Heart right ventricle (tissue), 16 donors: ENCODE measurements around the gene MAP3K20. TPM values are rescaled to one million over a fixed set of nuclear protein-coding genes. Genes with fewer than 3 reads are reported as not detected.

Experiments used
- ATAC-seq, 8 donors: fragments of 200-7000 bp; cut with Tn5 transposase; one replicate each; pipeline ENCODE4 v1.9.1; 2020; ENCODE audit warnings: mild to moderate bottlenecking in 8 of 8, moderate library complexity in 8 of 8, moderate number of reproducible peaks in 1 of 8
- DNase-seq, 2 donors: peaks; one replicate each; pipeline ENCODE4 v3.0.0-alpha.2; 2020
- H3K27ac ChIP-seq, 10 donors: fragments of 200-600 bp; sonication (generic) in 2 of 10; one replicate each; pipeline versions ENCODE4 v1.5.0 to v1.8.0; 2020 to 2022; ENCODE audit warnings: mild to moderate bottlenecking in 3 of 10
- H3K27me3 ChIP-seq, 7 donors: fragments of 200-600 bp; one replicate each; pipeline ENCODE4 v1.8.0; 2021 to 2022; ENCODE audit warnings: mild to moderate bottlenecking in 2 of 7
- H3K36me3 ChIP-seq, 9 donors: fragments of 200-600 bp; sonication (generic) in 1 of 9; one replicate each; pipeline versions ENCODE4 v1.5.0 to v1.8.0; 2020 to 2022; ENCODE audit warnings: mild to moderate bottlenecking in 2 of 9
- H3K4me1 ChIP-seq, 9 donors: fragments of 200-600 bp; sonication (generic) in 1 of 9; one replicate each; pipeline versions ENCODE4 v1.5.0 to v1.8.0; 2020 to 2022; ENCODE audit warnings: mild to moderate bottlenecking in 4 of 9
- H3K4me3 ChIP-seq, 10 donors: fragments of 200-600 bp; sonication (generic) in 2 of 10; one replicate each; pipeline versions ENCODE4 v1.5.0 to v1.8.0; 2020 to 2022; ENCODE audit warnings: mild to moderate bottlenecking in 7 of 10, moderate library complexity in 2 of 10
- H3K9me3 ChIP-seq, 11 donors: fragments of 200-600 bp in 10 of 11; sonication (generic) in 2 of 11; one replicate each; pipeline versions ENCODE4 v1.5.0 to v1.8.0; 2013 to 2022; ENCODE audit warnings: mild to moderate bottlenecking in 2 of 11, control low read depth in 1 of 11, moderate library complexity in 1 of 11
- WGBS, 2 donors: extraction: QIAGEN DNeasy Blood & Tissue Kit; methylation state at CpG; one replicate each; pipeline ENCODE4 v1.1.7; 2013; ENCODE audit warnings: inconsistent platforms in 1 of 2; 5-methylcytosine and 5-hydroxymethylcytosine counted together
- intact Hi-C, 10 donors: fragments of 100-400 bp; cut with DNase I; formaldehyde crosslinking; loops; one replicate each; pipeline versions ENCODE4 v1.11.1 to v1.14.2; 2022
- polyA plus RNA-seq, 2 donors: library from polyadenylated mRNA; stranded (reverse); fragments of 200-250 nt; gene quantifications; one replicate each; pipeline ENCODE4 v1.2.3, GENCODE V29; 2013
- total RNA-seq, 10 donors: library from RNA; stranded (reverse); fragmentation: NEBNext Ultra II Directional in 3 of 10; extraction: Animal tissue kit (Norgen Biotek cat#: 25700) in 3 of 10; gene quantifications; one replicate each; pipeline versions ENCODE4 v1.2.1 to v1.2.4, GENCODE V29; 2021 to 2023
- TF ChIP-seq, protein P1 (sequence below), 9 donors: fragments of 200-600 bp; sonication (generic) in 2 of 9; IDR thresholded peaks; one replicate each; pipeline versions ENCODE4 v1.5.0 to v1.8.0; 2021 to 2022; ENCODE audit warnings: antibody characterized with exemption in 9 of 9, mild to moderate bottlenecking in 5 of 9, moderate library complexity in 1 of 9
- donor health status: Arrhythmogenic right ventricular cardiomyopathy.
- donor health status: ischemic (EF 13 %, LVEDD 7.1; RV severe dilation, severe dysfunction).
- donor health status: healthy with polysubstance abuse.
- donor health status: DM: no; HTN: yes; CAD: no.
- donor health status: DM: no; HTN: no; CAD: no.
- donor health status: ischemic (EF 25% LVEDD 6.9; RV normal size, moderate dysfunction).
- donor health status: ischemic (EF 25% LVEDD 5.7; RV mildly dilated, moderate dysfunction).
- donor health status: healthy.
- donor health status: DM: yes; HTN: yes; CAD: no.
- donor health status: Ischemic cardiomyopathy.
- donor health status: ischemic (EF 35%, LVEDD 5.7; RV mildly dilated, moderate dysfunction).
- donor health status: nonischemic (EF 11% LVEDD 7.7; RV severe dilation, severe dysfunction).
- donor health status: DM: yes; HTN: yes; CAD: no.
- donor health status: PGD.
- donor health status: ischemic (EF 29% LVEDD 5.4; RV normal size, mild dysfunction).
- donor health status: nonischemic (EF 23%, LVEDD 6.1; RV moderate dilation, normal function).

MAP3K20 gene
- total and polyA plus RNA-seq, 12 donors, result 63.2 to 560 (median 420) TPM

DNA sequence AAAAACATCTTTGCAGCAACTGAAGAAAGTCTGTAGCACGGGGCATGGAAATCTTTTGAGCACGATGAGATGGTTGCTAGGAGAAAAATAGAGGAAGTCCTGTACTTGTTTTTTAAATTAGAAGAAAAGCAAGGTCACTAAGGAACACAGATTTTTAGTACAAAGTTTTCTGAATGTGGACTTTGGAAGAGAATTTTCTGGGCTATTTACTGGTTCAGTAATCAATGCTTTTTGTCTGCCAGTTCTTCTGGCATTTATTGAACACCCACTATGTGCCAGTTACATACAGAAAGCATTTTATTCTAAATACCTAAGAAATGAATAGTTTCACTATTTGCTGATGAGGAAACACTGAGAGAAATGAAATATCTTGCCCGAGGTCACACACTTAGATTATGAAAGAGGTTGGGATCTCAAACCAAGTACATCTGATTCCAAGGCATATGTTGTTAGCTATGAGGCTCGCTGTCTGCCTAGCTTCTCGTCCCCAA is 15.6 kb upstream of the MAP3K20 start:
- ATAC-seq, result peak in 3 of 8 donors; percentile 31 to 53 (median 38)
- H3K4me3 ChIP-seq, result no peak overlapping the region

DNA sequence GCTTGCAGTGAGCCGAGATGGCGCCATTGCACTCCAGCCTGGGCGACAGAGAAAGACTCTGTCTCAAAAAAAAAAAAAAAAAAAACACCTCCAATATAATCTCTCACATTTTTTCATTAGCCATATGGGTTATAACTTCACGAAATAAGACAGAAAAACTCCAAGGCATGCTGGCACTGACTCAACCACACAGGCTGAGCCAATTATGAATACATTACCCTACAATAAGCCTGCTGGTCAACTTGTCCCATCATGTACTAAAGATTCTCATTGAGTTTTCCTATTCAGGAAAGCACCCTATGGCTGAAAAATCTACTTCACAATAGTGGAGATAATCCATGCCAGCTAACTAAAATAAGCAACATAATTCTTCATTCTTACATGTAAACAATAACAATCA is 12.8 kb upstream of the MAP3K20 start:
- DNase-seq, result no peak
- ATAC-seq, result no peak
- TF ChIP-seq, protein P1, sequence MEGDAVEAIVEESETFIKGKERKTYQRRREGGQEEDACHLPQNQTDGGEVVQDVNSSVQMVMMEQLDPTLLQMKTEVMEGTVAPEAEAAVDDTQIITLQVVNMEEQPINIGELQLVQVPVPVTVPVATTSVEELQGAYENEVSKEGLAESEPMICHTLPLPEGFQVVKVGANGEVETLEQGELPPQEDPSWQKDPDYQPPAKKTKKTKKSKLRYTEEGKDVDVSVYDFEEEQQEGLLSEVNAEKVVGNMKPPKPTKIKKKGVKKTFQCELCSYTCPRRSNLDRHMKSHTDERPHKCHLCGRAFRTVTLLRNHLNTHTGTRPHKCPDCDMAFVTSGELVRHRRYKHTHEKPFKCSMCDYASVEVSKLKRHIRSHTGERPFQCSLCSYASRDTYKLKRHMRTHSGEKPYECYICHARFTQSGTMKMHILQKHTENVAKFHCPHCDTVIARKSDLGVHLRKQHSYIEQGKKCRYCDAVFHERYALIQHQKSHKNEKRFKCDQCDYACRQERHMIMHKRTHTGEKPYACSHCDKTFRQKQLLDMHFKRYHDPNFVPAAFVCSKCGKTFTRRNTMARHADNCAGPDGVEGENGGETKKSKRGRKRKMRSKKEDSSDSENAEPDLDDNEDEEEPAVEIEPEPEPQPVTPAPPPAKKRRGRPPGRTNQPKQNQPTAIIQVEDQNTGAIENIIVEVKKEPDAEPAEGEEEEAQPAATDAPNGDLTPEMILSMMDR (IDR thresholded peaks at IDR 0.05), result no peak
- no peaks in the 10 kb centered on the region for H3K27me3 ChIP-seq
- H3K36me3 ChIP-seq, result no peaks in the 10 kb centered on the region
- intact Hi-C loops, result no loop called here
- WGBS, 2 donors, result 88 to 91% methylated on average over 4 of the region's 4 CpGs
- peaks cover 0 to 3% (median 0%) of the 10 kb centered on the region in 11 donors for H3K9me3 ChIP-seq
- no peak overlapping the region for H3K27ac ChIP-seq
- H3K4me3 ChIP-seq, result no peak overlapping the region
- H3K4me1 ChIP-seq, result peaks cover 0 to 26% (median 0%) of the 10 kb centered on the region in 9 donors

More for the DNA sequence above, 15.6 kb upstream of the MAP3K20 start:
- TF ChIP-seq, protein P1 (IDR thresholded peaks at IDR 0.05), result no peak
- peaks cover 0 to 37% (median 0%) of the 10 kb centered on the region in 9 donors for H3K4me1 ChIP-seq
- peak overlapping the region in 5 of 10 donors; percentile 1 to 13 (median 3) for H3K27ac ChIP-seq
- WGBS, 2 donors, result 48 to 55% methylated on average over 5 of the region's 5 CpGs
- DNase-seq, result no peak
- intact Hi-C loops, result no loop called here
- H3K9me3 ChIP-seq, result peaks cover 0 to 3% (median 0%) of the 10 kb centered on the region in 11 donors
- H3K27me3 ChIP-seq, result no peaks in the 10 kb centered on the region
- H3K36me3 ChIP-seq, result no peaks in the 10 kb centered on the region

- DNase-seq, result no peak
- H3K4me3 ChIP-seq, result no peak overlapping the region
- ATAC-seq, result peak in 1 of 8 donors; percentile 13
- H3K27me3 ChIP-seq, result no peaks in the 10 kb centered on the region
- H3K27ac ChIP-seq, result no peak overlapping the region
- no peaks in the 10 kb centered on the region for H3K9me3 ChIP-seq
- H3K4me1 ChIP-seq, result peaks cover 0 to 15% (median 0%) of the 10 kb centered on the region in 9 donors
- intact Hi-C loops, result no loop called here
- H3K36me3 ChIP-seq, result no peaks in the 10 kb centered on the region
- WGBS, 2 donors, result 78 to 81% methylated on average over 4 of the region's 4 CpGs
- TF ChIP-seq, protein P1 (IDR thresholded peaks at IDR 0.05), result no peak
These were observed 11.4 kb upstream of the MAP3K20 start for GRCh38 chr2:173064151-173064805.

DNA sequence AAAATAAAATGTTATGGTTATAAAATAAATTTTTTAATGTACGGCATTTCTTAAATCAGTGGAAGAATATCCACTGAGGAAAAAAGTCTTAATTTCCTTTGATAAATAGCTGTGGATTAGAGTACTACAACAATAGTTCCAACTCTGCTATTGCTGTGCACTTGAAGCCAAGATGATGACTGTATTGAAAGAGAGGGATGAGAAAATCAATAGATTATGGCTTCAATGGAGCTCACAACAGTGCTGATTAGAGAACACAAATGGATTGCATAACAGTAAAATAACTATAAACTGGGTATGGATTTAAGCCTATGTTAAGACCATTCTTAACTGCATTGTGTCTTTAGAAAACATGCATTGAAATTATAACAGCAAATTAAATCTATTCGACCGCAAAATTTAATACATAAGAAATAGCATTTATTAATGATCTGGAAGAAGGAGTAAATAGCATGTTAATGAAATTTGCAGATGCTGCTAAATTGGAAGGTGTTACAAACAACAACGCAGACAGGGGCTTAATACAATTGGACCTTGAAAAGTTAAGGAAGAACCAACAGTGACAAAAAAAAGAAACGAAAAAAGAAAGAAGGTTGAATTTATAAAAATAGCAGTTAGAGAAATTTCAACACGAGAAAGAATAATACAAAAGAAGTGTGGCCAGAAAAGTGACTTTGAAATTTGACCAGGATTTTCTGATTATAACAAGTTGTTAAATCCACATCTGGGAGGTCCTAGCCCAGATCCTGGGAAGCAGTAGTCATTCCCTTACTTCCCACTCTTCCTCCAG is 8.6 kb upstream of the MAP3K20 start:
- 82 to 90% methylated on average over 6 of the region's 6 CpGs for WGBS, 2 donors
- H3K4me3 ChIP-seq, result no peak overlapping the region
- H3K27me3 ChIP-seq, result no peaks in the 10 kb centered on the region
- H3K36me3 ChIP-seq, result no peaks in the 10 kb centered on the region
- no peak overlapping the region for H3K27ac ChIP-seq
- H3K9me3 ChIP-seq, result no peaks in the 10 kb centered on the region
- DNase-seq, result no peak
- intact Hi-C loops, result no loop called here
- no peaks in the 10 kb centered on the region for H3K4me1 ChIP-seq
- TF ChIP-seq, protein P1 (IDR thresholded peaks at IDR 0.05), result no peak
- ATAC-seq, result no peak
